K562 (cell line): Measurements from ENCODE around the gene STK32C. TPM values are rescaled to one million over a fixed set of nuclear protein-coding genes. Genes with fewer than 3 reads are reported as not detected.

Experiments
- MTA3 ChIP-seq: fragments of 450-650 bp; formaldehyde crosslinking; IDR thresholded peaks from 2 replicates; pipeline ENCODE4 v1.6.1; 2017; ENCODE audit warnings: mild to moderate bottlenecking, borderline replicate concordance
- NFYB ChIP-seq: IDR thresholded peaks from 2 replicates; pipeline ENCODE4 v1.6.1; 2011; ENCODE audit warnings: mild to moderate bottlenecking, moderate library complexity; ENCODE audit not compliant: insufficient read length; ENCODE audit errors: extremely low read depth
- RBM15 ChIP-seq: fragments of 200-400 bp; formaldehyde crosslinking; IDR thresholded peaks from 2 replicates; pipeline ENCODE4 v1.6.1; 2018; ENCODE audit warnings: mild to moderate bottlenecking, low read length, moderate library complexity; ENCODE audit not compliant: insufficient read depth
- ZNF174 ChIP-seq: fragments of 250-450 bp; sonication (Bioruptor Pico); IDR thresholded peaks from 2 replicates; pipeline ENCODE4 v1.4.0; 2020; ENCODE audit warnings: mild to moderate bottlenecking
- polyA plus RNA-seq, 8 experiments: library from polyadenylated mRNA; depleted of rRNA in 4 of 8; stranded (reverse) in 5 of 8; unstranded in 3 of 8; fragments of >200 nt; fragmentation: Nextera tagmentation in 2 of 8; fragmentation: Illumina TruSeq in 1 of 8; extraction: Ambion mirVana in 2 of 8; extraction: Trizol in 1 of 8; gene quantifications; 2 replicates each; pipeline versions ENCODE4 v1.2.1 to v1.2.3, GENCODE V29; 2011 to 2014; ENCODE audit warnings: inconsistent platforms in 1 of 8, missing spikeins in 1 of 8
- total RNA-seq, 7 experiments: library from RNA; depleted of rRNA in 6 of 7; stranded (reverse); fragments of >200 nt in 6 of 7; fragmentation: Illumina TruSeq in 2 of 7; extraction: Trizol in 2 of 7; gene quantifications; 2 replicates each; pipeline versions ENCODE4 v1.2.1 to v1.2.3, GENCODE V29; 2011 to 2021; ENCODE audit warnings: low replicate concordance in 1 of 7
- TF ChIP-seq, protein P1 (sequence below): IDR thresholded peaks from 3 replicates; pipeline ENCODE4 v1.6.1; 2011; ENCODE audit warnings: borderline replicate concordance, mild to moderate bottlenecking; ENCODE audit not compliant: insufficient read length, insufficient read depth
- TF ChIP-seq, protein P2 (sequence below): sonication (generic); formaldehyde crosslinking; IDR thresholded peaks from 2 replicates; pipeline ENCODE4 v1.8.0; 2022; ENCODE audit warnings: mild to moderate bottlenecking, low read depth, missing genetic modification reagents
- TF ChIP-seq, protein P3 (sequence below): fragments of 250-450 bp; sonication (Bioruptor Pico); IDR thresholded peaks from 2 replicates; pipeline ENCODE4 v1.6.1; 2021; ENCODE audit warnings: mild to moderate bottlenecking
- TF ChIP-seq, protein P4 (sequence below): fragments of 450-650 bp; conservative IDR thresholded peaks from 2 replicates; pipeline ENCODE4 v1.6.1; 2016; ENCODE audit warnings: missing genetic modification characterization, low read depth, mild to moderate bottlenecking, missing compliant biosample characterization, moderate library complexity

STK32C gene
- total and polyA plus RNA-seq, 9 of the 15 experiments (the other 6 are each of a cell fraction or from before 2014, with no cell fraction given): 1.5 to 20.9 (median 6.5) TPM

DNA sequence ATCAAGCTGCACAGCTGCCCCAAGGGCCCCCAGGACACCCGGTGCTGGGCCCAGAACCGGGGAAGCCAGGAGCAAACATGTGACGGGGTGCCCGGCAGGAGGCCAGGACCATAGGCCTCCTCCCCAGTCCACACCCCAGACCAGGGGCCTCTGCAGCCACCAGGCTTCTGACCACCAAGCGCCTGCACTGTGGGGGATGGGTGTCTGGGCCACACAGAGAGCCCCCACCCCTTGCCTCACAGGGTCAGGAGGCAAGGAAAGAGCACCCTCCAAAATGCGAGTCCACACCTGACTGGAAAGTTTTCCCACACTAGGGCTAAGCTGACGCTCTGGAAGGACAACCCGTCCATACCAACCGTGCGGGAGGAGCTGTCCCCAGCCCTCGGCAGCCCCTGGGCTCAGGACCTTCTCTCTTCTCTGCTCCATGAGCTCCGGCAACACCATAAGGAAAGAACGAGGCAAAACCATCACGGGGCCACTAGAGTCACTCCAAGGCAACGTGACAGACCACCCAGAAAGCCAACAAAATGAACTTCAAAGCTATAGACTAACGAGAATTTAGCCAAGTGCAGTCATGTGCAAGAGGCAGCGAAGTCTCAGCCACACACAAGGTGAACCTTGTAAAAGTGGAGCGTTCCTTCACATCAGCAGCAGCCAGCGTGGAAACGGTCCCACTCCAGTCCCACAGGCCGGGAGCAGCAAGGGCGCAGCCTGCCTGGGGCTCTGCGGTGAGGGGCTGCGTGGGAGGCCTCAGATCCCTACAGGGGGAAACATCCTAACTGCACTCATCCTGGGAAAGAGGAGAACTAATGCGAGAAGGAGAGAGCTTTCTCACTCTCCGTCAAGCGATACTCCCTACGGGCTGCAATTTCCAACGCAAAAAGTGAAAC, 5.1 kb downstream of the STK32C start (continued):
- TF ChIP-seq, protein P1, sequence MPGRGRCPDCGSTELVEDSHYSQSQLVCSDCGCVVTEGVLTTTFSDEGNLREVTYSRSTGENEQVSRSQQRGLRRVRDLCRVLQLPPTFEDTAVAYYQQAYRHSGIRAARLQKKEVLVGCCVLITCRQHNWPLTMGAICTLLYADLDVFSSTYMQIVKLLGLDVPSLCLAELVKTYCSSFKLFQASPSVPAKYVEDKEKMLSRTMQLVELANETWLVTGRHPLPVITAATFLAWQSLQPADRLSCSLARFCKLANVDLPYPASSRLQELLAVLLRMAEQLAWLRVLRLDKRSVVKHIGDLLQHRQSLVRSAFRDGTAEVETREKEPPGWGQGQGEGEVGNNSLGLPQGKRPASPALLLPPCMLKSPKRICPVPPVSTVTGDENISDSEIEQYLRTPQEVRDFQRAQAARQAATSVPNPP: no peak
- TF ChIP-seq RBM15: no peak
- TF ChIP-seq, protein P2, sequence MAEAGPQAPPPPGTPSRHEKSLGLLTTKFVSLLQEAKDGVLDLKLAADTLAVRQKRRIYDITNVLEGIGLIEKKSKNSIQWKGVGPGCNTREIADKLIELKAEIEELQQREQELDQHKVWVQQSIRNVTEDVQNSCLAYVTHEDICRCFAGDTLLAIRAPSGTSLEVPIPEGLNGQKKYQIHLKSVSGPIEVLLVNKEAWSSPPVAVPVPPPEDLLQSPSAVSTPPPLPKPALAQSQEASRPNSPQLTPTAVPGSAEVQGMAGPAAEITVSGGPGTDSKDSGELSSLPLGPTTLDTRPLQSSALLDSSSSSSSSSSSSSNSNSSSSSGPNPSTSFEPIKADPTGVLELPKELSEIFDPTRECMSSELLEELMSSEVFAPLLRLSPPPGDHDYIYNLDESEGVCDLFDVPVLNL (CRISPR knock-in tag): no peak
- TF ChIP-seq ZNF174: no peak
- no peak for TF ChIP-seq MTA3
- no peak for TF ChIP-seq NFYB
- TF ChIP-seq, protein P3, sequence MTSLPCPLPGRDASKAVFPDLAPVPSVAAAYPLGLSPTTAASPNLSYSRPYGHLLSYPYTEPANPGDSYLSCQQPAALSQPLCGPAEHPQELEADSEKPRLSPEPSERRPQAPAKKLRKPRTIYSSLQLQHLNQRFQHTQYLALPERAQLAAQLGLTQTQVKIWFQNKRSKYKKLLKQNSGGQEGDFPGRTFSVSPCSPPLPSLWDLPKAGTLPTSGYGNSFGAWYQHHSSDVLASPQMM (CRISPR knock-in tag): no peak
- TF ChIP-seq, protein P4, sequence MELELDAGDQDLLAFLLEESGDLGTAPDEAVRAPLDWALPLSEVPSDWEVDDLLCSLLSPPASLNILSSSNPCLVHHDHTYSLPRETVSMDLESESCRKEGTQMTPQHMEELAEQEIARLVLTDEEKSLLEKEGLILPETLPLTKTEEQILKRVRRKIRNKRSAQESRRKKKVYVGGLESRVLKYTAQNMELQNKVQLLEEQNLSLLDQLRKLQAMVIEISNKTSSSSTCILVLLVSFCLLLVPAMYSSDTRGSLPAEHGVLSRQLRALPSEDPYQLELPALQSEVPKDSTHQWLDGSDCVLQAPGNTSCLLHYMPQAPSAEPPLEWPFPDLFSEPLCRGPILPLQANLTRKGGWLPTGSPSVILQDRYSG (tag): no peak
